CD4-positive, alpha-beta T cell treated with Interleukin-17A for 4 hours (primary cell): ENCODE measurements around the gene SPON1.

Experiments
- DNase-seq: peaks from one replicate; pipeline ENCODE4 v3.0.0-alpha.2; 2020; ENCODE audit warnings: mixed read lengths

The SPON1 gene

GRCh38 chr11:13944911-13945425, 17.6 kb upstream of the SPON1 start:
- no peak for DNase-seq

- no peak for DNase-seq
Measured at GRCh38 chr11:13947379-13947778, 15.1 kb upstream of the SPON1 start.

DNA sequence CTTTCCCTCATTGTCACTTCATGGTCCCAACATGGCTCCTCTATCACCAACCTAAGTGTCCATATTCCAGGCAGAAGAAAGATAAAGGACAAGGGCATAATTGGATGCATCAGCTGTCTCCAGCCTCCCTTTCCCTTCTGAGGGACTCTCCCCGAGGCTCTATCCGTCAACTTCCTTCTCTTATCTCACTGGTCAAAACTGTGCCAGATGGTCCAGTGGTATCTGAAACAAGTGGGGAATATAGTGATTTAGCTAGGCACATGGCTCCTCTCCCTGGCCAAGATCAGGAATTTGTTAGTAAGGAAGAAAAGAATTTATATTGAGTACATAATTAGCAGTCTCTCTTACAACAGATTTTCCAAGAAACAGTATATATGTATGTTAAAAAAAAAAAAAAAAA, 12.6 kb upstream of the SPON1 start:
- DNase-seq: no peak

GRCh38 chr11:13952221-13952620, 10.3 kb upstream of the SPON1 start:
- no peak for DNase-seq

DNA sequence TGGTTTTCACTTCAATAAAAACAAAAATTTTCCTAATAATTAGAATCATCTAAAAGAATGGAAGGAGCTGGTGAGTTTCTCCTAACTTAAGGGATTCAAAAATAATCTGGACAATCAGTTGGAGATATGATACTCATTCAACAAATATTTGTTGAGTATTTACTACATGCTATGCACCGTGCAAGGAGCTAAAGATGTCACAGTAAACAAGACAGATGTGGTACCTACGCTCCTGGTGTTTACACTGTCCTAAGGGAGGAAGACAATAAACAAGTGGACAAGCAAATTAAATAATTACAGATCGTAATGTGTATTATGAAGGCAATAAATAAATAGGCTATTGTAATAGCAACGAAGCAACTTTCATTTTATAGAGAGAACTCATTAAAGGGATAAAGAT, 9.9 kb upstream of the SPON1 start:
- no peak for DNase-seq

DNA sequence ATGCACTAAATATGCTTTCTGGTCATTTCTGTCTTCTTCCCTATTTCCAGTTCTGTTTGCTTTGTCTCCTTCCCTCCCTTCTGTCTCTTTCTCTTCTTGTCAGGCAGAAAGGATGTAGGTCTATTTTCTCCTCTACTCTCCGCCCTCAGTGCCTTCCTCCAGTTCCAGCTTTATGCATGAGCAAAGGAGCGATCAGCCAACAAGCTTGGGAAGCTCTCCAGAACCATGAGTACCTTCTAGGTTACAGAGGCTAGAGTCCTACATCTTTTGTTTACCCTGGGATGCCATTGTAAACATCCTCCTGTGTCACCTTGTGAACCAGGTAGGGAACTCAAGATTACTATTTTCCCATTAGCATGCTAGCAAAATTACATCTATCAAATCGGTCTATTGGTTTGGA, 7.9 kb upstream of the SPON1 start:
- DNase-seq: no peak

DNA sequence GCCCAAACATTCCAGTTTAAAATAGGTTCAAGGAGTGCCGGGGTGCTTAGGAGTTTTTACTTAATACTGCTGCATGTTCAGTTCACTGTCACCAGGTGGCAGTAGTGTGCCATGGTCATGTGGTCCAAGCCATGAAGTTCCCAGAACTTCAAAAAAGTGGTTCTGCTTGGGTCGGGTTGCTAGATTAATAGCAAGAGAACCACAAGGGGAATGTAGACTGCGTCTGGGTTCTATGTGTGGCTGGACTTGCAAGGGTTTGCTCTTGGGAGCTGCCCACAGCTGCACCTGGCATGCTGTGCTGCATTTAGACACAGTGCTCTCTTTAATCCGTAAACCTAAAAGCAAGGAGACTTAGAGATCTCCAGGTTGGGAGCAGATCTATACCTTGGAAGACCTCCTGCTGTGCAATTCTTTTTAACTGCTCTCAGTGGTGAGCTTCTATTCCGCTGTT, 6.5 kb upstream of the SPON1 start:
- DNase-seq: peak; percentile 78

GRCh38 chr11:13956988-13957387, 5.5 kb upstream of the SPON1 start:
- no peak for DNase-seq

GRCh38 chr11:13958641-13959400, 3.7 kb upstream of the SPON1 start:
- DNase-seq: no peak

- no peak for DNase-seq
Measured at GRCh38 chr11:13962198-13962561, 343 bp upstream of the SPON1 start.

DNA sequence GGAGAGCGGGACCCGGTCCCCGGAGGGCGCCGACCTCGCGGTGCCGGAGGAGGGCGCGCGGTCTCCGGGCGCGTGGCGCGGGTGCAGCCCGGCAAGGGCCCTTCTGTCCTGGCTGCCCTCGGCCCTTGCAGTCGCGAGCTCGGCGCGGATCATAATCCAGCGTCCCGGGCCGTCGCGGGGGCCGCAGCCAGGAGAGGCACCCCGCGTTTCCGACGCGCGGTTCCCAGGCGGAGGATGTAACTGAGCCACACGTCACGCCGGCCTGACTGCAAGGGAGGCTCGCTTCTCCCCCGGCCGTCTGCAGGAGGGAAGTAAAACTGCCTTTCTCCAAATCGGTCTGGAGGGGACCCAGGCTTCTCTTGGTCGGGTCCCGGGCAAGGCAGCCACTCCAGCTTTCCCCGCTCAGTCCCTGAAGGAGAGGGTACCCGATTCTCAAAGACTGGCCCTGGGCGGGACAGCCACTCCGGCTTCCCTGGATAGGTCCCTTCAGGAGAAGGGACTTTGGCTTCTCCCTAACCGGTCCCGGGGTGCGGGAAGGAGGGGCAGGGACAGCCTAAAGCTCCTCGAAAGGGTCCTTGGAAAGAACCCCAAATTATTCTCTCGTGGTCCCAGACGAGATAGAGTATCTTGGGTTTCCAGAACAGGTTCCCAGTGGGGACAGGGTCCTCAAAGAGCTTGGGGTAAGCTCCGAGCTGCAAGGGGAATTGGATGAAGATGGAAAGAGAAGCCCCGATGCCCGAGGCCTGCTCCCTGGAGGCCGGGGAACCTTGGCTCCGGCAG, 836 bp downstream of the SPON1 start:
- peak; percentile 57 for DNase-seq

DNA sequence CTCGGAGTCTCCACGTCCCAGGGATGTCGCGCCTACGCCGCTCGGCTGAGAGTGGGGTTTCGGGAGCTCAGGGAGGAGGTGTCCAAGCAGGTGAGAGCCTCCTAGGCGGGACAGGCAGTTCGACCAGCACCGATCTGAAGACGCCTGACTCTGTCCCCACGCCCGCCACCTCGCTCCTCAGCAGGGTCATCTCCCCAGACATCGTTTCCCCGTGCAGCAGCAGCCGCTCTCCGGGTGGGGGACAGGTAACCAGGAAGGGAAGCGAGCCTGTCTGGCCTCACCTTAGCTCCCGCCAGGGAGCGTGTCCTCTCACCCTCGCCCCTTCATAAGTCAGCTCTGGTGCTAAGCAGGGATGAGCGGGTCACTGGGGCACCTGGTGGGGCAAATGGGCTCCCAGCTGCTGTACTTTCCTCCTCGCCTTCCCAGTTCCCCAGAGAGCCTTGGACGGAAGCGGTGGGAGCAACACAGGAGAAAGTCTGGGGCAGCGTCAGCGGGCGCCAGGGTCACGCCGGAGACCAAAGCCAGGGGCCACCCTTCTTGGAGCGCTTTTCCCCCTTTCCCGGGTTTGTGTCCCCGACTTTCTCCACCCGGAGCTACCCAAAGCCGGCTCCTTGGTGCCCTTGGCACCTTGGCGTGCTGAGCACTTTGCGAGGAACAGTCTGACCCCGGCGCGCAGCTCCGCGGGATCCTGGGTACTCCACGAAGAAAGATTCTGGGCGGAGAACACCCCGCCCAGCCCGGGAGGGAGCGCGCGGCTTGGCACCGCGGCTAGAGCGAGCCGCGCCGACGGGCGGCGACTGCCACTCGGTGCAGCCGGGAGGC, 1.6 kb downstream of the SPON1 start:
- DNase-seq: peak; percentile 28

GRCh38 chr11:13964771-13965074, 2.2 kb downstream of the SPON1 start:
- no peak for DNase-seq

DNA sequence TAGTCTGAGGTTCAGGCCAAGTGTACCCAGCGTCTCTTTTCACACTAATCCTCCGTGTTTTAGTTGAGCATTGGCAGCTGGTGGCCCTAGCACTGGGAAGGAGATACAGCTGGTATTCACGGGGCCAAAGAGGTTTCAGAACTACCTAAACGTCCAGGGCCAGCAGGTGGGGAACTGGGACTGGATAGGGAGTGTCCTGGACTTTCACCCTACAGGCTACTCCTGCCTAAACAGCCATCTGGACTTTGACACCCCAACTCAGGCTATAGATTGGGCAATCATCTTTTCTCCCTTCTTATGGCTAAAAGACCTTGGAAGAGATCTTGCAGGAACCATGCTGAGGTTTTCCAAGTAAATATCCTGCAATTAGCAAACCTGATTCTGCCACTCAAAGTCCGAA, 2.8 kb downstream of the SPON1 start:
- no peak for DNase-seq

DNA sequence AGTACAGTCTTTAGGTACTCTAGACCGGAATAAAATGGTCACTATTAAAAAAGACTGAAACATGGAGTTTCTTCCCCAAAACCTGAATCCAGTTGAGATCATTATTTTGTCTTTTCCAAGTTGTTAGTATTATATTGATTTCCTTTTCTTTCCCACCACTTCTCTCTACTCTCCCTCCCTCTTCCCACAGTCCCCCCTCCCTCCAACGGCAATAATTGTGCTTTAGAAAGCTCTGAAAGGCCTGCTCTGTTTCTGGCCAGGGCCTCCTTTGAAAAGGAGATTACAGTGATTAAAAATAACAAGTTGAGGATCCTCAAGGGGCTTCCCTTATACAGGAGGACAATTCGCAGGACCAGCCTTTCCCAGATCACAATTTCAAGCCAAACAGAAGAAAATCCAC, 3.5 kb downstream of the SPON1 start:
- DNase-seq: no peak

DNA sequence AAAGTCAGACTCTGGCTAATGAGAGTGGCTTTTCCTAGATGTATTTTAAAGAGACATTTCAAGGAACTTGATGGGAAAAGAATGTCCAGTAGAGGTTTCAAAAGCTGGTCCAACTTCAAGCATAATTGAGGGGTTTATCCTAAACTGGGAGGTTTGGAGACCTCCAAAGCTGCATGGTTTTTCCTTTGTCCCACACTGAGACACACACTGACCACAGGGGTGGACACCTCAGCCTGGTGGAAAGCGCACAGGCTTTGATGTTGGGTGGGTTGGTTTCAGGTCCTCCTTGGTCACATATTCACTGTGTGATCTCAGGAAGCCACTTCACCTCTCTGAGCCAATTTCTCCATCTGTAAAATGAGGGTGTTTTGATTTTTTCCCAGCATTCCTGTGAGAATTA, 4.0 kb downstream of the SPON1 start:
- DNase-seq: no peak

- peak; percentile 53 for DNase-seq
Measured at GRCh38 chr11:13970986-13971385, 8.5 kb downstream of the SPON1 start.

- DNase-seq: no peak
Measured at GRCh38 chr11:13972043-13972910, 9.8 kb downstream of the SPON1 start.

GRCh38 chr11:13972944-13973343, 10.4 kb downstream of the SPON1 start:
- no peak for DNase-seq

DNA sequence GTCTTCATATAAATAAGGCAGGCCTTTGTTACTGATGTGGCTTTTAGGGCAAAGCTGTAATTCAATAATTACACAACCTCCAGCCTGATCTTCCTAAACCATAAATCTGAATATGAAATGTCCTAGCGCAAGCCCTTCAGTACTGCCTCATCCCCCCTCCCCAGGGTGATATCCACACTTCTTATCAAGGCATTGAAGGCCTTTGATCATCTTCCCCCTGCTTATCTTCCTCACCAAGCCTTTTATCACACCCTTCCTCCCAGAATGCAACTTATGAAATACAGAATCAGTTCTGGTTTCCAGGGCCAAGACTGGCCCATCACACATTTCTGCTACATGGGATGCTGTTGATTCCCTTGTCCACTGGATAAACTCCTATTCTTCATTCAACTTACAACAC, 12.1 kb downstream of the SPON1 start:
- no peak for DNase-seq

GRCh38 chr11:13983081-13983751, 20.7 kb downstream of the SPON1 start:
- DNase-seq: no peak
